ENCODE data around the gene PLXNB2.

The PLXNB2 gene

GRCh38 chr22:50297510-50298265 is 9.8 kb downstream of the PLXNB2 start:
- no peak for FAIRE-seq

DNA sequence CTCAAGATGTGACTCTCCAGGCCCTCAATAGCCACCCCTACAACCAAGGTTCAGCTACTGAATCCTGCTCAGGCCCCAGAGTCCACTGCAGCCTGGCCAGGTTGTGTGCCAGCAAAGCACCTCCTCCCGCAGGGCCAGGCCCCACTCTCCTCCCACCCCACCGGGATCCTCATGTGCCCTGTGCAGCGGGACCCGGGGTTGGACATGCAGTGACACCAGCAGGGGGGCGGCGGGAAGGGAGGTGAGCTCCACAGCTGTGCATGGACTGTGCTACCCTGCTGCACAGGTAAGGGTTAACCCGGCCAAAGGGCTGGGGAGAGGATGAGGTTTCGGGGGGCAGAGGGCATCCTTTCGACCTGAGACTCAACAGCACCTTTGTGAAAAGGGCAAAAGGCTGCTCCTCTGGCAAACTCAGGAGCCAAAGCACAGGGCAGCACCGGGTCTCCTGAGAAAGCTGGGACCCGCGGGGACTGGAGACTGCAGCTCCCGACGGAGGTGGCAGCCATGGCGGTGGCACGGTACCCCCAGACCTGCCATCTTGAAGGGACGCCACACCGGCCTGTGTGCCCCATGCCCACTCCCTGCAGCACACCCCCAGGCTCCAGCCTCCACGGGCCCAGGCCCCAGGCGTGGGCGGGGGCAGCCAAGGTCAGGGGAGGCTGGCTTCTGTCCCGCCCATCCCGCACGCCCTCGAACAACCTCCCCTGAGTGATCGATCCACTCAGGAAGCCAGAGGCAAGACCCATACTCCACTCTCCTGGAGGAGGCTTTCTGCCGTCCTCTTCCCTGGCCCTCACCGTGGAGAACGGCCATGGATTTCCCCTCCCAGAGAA is 10.6 kb downstream of the PLXNB2 start:
- FAIRE-seq: no peak

DNA sequence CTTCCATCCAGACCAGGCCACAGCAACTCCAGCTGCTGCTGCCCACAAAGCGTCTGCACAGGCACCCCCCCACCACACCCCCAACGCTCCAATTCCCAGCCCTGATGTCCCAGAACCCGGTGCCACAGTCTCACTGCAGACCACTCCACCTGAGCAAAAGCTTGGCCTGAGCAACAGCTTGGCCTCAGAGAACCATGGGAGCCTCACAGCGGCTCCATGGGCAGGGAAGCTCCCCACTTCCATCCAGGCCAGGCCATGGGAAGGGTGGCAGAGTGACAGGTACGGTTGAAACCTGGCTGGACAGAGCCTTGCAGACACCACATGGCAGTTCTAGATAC is 13.2 kb downstream of the PLXNB2 start:
- no peak for FAIRE-seq

- FAIRE-seq: no peak
Measured at GRCh38 chr22:50293441-50294318, 13.8 kb downstream of the PLXNB2 start.

DNA sequence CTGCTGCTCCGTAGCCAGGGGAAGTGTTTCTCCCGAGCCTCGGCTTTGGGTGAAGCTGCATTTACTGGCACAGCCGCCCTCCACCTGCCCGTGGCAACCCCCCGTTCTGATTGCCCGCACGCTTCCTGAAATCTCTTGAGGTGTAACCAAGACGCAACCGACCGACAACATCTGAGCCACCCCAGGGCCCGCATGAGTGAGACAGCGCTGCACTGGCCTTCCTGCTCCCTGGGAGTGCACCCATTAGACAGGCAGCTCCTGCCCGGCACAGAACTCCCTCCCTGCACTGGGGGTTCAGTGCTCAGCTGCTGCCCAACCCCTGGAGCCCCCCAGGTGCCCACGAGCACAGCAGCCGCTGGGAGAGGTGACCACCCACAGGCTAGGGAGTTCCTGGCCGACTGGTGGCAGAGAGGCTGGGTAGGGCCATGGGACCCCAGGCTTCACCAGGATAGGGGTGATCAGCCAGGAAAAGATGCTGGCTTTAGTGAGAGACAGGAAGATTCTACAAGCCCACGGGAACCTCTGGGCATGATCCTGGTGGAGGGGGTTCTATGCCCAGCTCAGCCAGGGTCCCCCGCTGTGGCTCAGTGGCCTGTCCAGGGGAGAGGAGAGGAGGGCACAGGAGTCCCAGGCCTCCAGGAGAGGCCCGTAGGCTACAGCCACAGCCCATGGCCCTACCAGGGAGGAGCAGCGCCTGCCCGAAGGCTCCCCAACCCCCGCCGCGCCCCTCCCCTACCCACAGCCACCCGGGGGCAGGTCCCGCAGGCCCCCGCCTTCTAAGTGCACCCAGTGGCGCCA is 14.6 kb downstream of the PLXNB2 start:
- no peak for FAIRE-seq

DNA sequence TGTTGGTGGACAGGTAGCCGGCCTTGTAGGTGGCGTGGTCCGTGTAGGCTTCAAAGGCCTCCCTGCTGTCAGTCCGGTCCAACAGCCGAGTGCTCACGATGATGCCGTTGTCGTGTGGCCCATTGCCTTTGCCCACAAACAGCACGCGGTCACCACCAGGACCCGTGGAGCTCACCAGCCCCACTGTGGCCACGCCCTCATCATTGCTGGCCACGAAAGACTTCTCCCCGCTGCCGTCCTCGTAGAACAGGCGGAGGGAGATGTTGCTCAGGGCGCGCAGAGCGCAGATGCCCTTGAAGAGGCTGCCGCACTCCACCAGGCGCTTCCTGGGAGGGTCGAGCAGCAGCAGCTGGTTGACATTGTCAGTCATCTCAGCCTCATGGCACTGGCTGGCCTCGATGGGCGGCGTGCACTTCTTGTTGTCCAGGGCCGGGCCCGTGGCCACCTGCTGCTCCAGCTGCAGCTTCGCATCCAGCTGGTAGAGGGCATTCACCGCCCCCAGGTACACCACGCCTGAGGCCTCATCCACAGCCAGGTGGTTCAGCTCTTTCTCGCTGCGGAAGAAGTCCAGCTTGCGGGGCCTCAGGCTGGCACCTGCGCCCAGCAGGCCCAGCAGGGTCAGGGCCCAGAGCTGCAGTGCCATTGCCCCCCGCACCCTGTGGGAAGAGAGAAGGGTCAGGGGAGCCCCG is 17.4 kb downstream of the PLXNB2 start:
- FAIRE-seq: no peak

DNA sequence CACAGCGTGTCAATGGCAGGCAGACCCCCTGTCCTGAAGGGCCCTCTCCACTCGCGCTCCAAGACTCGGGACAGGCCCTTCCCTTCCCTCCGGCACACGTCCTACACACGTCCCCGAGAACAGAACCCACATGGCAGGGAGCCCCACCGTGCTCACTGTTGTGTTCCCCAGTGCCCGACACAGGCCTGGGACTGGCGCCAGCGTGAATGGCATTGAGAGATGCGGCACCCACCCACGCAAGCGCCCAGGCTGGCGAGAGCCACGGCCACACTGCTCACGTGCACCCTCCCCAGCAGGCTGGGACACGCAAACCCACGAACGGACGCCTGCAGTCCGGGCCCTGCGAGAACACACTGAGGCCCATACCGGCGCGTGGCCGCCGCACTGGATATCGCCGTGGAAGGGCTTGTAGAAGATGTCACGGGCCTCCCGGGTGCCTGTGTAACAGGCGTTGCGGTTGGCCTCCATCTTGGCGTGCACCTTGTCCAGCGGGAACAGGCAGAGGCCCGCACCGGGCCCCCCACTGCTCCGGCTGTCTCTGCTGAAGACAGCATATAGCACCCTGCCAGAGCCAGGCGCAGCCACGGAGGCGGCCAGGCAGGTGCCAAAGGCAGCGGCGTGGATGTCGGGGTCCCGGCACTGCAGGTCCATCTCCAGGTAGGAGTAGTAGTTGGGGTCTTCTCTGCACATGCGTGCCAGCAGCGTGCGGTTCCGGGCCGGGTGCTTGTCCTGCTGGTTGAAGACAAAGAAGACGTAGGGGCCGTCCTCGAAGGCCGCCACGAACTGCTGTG is 18.1 kb downstream of the PLXNB2 start:
- no peak for FAIRE-seq

DNA sequence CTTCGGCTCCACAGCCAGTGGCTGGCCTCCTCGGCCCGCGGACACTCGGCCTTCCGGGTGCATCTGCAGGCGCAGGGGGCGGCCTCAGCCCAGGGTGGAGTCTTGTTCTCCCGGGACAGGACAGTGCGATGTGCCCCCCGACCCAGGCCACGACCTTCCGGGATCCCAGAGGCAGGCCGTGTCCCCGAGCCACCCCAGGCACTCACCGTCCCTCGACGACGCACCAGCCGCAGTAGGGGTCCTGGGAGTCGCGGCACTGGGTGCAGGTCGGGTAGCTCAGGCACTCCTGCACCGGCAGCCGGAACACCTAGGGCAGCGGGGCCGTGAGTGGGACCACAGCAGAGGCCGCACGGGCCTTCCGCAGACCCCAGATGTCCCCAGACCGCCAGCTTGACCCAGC is 19.7 kb downstream of the PLXNB2 start:
- FAIRE-seq: no peak

GRCh38 chr22:50286701-50287318 is 20.6 kb downstream of the PLXNB2 start:
- FAIRE-seq: no peak

DNA sequence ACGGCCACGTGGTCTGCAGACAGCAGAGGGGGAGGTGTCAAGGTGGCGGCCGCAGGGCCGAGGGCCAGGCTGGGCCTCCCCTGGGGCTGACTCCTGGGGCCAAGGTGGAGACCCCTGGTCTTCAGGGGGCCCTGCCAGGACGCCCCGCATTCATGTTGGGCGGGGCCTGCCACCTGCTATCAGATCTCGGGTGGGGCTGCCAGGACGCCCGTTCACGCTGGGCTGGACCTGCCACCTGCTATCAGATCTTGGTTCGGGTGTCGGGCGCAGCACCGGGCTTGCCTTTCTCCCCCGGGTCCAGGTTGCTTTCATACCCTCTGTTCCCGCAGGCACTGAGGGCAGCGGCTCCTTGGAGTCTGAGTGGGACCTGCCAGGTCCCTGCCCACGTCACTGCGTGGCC is 21.2 kb downstream of the PLXNB2 start:
- FAIRE-seq: no peak

- no peak for FAIRE-seq
Measured at GRCh38 chr22:50285568-50286229, 21.7 kb downstream of the PLXNB2 start.

DNA sequence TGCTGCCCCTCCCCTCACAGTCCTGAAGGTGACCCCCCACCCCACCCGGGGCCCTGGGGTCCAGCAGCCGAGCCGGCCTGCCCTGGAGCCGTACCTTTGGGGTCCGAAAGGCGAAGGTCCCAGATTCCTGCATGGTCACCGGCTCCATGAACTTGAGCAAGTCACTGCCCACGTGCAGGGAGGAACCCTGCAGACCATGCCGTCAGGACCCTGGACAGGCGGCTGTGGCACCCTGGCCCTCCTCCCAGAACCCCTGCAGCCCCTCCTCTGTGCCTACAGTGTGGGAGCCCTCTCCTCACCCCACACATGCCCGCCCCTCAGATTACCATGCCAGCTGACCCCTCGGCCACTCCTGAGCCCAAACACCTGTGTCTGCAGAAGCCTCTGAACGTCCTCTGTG is 23.0 kb downstream of the PLXNB2 start:
- no peak for FAIRE-seq

GRCh38 chr22:50283821-50284220 is 23.6 kb downstream of the PLXNB2 start:
- no peak for FAIRE-seq

DNA sequence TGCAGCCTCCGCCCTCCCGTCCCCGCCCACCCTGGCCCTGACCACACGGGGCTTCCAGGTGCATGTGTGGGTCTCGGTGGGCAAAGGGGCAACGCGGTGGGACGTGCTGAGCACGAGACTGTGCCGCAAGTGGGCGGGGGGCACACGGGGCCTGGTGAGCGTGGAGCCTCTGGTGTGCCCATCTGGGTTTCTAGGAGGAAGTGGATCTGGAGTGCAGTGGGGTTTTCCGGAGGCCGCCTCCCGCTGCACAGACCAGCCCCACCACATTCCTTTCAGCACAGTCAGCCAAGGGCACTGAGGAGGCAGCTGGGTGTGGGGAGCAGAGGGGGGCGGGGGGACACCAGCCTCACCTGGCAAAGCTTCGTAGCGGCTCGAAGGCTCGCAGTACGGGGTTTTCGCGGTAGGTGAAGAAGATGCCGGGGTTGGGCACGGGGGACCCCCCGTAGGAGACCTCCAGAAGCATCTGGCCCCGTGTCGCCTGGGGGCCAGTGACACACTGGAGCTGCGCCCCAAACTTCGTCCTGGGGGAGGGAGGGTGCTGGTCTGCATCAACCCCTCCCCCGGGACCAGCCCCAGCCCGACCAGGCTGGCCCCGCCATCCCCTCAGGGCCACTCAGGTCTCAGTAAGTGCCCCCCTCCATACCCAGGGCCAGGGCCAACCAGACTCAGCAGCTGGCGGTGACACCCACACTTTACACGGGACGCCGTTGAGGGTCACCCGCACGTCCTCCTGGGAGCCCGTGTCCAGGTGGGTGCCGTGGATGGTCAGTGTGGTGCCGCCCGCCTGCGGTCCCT is 24.9 kb downstream of the PLXNB2 start:
- no peak for FAIRE-seq

- FAIRE-seq: no peak
Measured at GRCh38 chr22:50281957-50282356, 25.5 kb downstream of the PLXNB2 start.

DNA sequence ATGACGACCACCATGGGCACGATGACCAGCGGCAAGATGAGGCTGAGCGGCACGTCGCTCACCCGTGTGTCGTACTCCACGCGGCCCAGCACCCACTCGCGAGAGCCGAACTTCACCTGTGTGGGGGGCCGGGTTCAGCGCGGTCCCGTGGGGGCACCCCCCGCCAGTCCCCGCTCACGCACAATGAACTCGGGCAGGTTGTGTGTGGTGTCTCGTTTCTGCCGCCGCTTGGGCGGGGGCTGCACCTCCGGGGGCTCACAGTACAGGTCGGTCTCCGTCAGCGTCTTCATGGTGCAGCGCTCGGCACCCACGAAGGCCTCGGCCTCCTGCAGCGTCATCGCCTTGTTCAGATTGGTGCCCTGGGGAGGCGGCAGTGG is 26.1 kb downstream of the PLXNB2 start:
- no peak for FAIRE-seq

- FAIRE-seq: no peak
Measured at GRCh38 chr22:50280708-50281383, 26.6 kb downstream of the PLXNB2 start.

GRCh38 chr22:50280022-50280707 is 27.3 kb downstream of the PLXNB2 start:
- no peak for FAIRE-seq

Measured in endometrium (tissue), 2 donors.